GM12891 (cell line): ENCODE measurements around the gene DOK5.

Experiments
- PAX5 ChIP-seq: IDR thresholded peaks from 2 replicates; pipeline ENCODE4 v1.6.1; 2011; ENCODE audit warnings: low read length, moderate library complexity, mild to moderate bottlenecking; ENCODE audit not compliant: insufficient read depth, severe bottlenecking
- POLR2A ChIP-seq: IDR thresholded peaks from 2 replicates; pipeline ENCODE4 v1.6.1; 2011; ENCODE audit warnings: low read depth, low read length, control low read depth
- POLR2AphosphoS5 ChIP-seq: IDR thresholded peaks from 2 replicates; pipeline ENCODE4 v1.6.1; 2011; ENCODE audit warnings: low read depth, low read length, control low read depth
- POU2F2 ChIP-seq: IDR thresholded peaks from 2 replicates; pipeline ENCODE4 v1.6.1; 2011; ENCODE audit warnings: low read depth, mild to moderate bottlenecking, control low read depth, low read length, moderate library complexity
- SPI1 ChIP-seq: IDR thresholded peaks from 2 replicates; pipeline ENCODE4 v1.6.1; 2011; ENCODE audit warnings: low read depth, low read length, control low read depth
- TAF1 ChIP-seq: IDR thresholded peaks from 2 replicates; pipeline ENCODE4 v1.6.1; 2011; ENCODE audit warnings: low read depth, low read length, control low read depth

- no peak for TF ChIP-seq SPI1
- TF ChIP-seq POLR2AphosphoS5 = no peak
- no peak for TF ChIP-seq POLR2A
- no peak for TF ChIP-seq TAF1
- TF ChIP-seq PAX5 = no peak
- no peak for TF ChIP-seq POU2F2
Measured at GRCh38 chr20:54491506-54491905, 16.1 kb downstream of the DOK5 start.
